ENCODE data around the gene ARL4D. TPM values are rescaled to one million over a fixed set of nuclear protein-coding genes. Genes with fewer than 3 reads are reported as not detected.
"Not testable (repeated sequence)": the region's sequence is repeated elsewhere in the genome, so short reads cannot be mapped to it uniquely, and the experiment has no call there.

The ARL4D gene
- total and polyA plus RNA-seq, 8 donors, result 1.2 to 3.9 (median 1.8) TPM

DNA sequence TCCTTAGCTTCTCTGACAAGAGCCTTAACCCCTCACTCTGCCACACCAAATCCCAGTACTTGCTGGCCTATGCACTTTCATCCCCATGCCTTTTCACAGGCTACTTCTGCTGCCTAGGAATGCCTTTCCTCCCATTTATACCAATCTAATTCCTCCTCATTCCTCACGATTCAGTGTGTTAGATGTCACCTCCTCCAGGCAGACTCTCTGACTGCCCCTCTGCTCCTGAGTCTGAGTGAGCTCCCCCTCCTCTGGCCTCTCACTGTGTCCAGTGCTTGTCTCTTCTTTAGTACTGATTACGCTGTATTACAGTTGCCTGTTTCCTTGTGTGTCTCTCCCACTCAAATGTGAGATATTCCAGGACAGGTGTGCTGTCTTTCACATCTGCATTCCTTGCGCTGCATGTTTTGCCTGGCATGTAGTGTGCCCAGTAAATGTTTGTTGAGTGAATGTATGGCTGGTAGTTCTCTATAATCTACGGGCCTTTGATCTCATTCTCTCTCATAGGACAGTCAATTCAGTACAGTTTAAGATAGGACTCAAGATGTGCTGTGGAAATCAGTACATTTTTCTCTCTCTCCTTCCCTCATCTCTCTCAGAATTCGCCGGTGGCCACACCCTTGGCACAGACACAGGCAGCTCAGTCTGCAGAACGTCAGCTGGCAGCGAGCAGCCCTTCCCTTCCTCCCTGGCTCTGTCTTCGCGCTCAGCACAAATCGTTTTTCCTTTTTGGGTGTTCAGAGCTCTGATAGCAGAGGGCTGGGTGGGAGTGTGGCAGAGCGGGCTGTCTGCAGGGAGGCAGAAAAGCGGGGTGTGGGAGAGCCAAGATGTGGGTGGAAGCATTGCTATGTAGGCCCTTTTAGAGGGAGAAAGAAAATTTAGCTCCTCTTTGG lies 18.5 kb downstream of the ARL4D start:
- H3K36me3 ChIP-seq, result no peaks in the 10 kb centered on the region
- H3K4me1 ChIP-seq, result no peaks in the 10 kb centered on the region
- 50 to 54% methylated on average over 13 of the region's 13 CpGs for WGBS, 2 donors
- intact Hi-C loops (cut with DNase I), result no loop called here
- H3K27ac ChIP-seq, result no peak overlapping the region
- no peak overlapping the region for H3K4me3 ChIP-seq
- DNase-seq (no peak), ATAC-seq (peak in 2 of 4 donors; percentile 51 to 52), FAIRE-seq (no peak)
- TF ChIP-seq, protein P1, sequence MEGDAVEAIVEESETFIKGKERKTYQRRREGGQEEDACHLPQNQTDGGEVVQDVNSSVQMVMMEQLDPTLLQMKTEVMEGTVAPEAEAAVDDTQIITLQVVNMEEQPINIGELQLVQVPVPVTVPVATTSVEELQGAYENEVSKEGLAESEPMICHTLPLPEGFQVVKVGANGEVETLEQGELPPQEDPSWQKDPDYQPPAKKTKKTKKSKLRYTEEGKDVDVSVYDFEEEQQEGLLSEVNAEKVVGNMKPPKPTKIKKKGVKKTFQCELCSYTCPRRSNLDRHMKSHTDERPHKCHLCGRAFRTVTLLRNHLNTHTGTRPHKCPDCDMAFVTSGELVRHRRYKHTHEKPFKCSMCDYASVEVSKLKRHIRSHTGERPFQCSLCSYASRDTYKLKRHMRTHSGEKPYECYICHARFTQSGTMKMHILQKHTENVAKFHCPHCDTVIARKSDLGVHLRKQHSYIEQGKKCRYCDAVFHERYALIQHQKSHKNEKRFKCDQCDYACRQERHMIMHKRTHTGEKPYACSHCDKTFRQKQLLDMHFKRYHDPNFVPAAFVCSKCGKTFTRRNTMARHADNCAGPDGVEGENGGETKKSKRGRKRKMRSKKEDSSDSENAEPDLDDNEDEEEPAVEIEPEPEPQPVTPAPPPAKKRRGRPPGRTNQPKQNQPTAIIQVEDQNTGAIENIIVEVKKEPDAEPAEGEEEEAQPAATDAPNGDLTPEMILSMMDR (IDR thresholded peaks at IDR 0.05), result no peak
- H3K9me3 ChIP-seq, result no peaks in the 10 kb centered on the region
- no peaks in the 10 kb centered on the region for H3K27me3 ChIP-seq

DNA sequence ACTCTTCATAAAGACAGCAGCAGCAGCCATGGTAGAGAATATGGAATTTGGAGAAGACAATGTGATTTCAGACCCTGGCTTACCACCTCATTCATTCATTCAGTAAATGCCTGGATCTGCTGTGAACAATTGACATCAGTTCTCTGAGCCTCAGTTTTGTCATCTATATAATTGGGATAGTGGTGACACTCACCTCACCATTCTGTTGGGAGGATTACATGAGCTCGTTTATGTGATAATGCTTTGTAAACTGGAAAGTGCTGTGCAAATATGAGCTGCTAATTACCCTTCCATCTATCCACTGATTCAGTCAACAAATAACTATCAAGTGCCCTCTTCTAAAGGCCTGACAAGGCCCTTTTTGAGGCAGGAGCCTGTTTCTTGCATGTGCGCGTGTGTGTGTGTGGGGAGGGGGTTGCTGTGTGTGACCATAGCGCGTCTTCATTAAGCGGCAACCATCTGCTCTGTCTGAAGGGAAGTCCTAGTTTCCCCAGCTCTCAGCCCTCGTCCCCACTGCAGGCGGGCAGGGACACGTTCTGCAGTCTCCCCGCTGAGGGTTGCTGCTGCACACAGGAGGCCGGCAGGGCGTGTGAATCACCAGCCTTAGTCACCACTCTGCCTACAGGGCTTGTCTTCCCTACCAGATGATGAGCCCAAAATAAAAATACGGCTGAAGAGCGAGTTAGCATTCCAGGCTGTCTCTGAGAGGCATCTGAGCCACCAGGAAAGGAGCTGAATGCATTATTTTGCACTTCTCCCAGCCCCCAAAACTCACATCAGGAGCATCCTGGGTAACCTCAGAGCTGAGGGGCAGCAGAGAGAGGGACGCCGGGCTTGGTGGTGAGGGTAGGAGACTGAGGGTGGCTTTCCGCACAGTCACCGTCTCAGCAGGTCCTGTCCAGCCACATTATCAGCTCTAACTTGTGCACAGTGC lies 19.9 kb downstream of the ARL4D start:
- FAIRE-seq (no peak), ATAC-seq (peak in 3 of 4 donors; percentile 40 to 90 (median 68)), DNase-seq (peak in 1 of 6 donors; percentile 8)
- 66 to 67% methylated on average over 18 of the region's 18 CpGs for WGBS, 2 donors
- H3K4me1 ChIP-seq, result no peaks in the 10 kb centered on the region
- H3K27me3 ChIP-seq, result no peaks in the 10 kb centered on the region
- no peaks in the 10 kb centered on the region for H3K36me3 ChIP-seq
- H3K4me3 ChIP-seq, result no peak overlapping the region
- H3K27ac ChIP-seq, result no peak overlapping the region
- intact Hi-C loops (cut with DNase I), result no loop called here
- H3K9me3 ChIP-seq, result no peaks in the 10 kb centered on the region
- TF ChIP-seq, protein P1 (IDR thresholded peaks at IDR 0.05), result no peak

DNA sequence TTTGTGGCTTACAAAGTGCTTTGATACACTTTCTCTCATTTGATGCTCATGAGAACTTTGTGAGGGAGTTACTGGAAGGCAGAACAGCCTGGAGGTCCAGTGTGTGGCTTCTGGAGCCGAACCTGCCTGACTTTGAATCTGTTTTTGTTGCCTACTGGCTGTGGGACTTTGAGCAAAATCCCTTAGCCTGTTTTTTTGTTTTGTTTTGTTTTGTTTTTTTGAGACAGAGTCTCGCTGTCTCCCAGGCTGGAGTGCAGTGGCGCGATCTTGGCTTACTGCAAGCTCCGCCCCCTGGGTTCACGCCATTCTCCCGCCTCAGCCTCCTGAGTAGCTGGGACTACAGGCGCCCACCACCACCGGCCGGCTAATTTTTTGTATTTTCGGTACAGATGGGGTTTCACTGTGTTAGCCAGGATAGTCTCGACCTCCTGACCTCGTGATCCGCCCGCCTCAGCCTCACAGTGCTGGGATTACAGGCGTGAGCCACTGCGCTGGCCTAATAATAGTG lies 20.6 kb downstream of the ARL4D start:
- H3K36me3 ChIP-seq; ATAC-seq; H3K9me3 ChIP-seq; DNase-seq; FAIRE-seq; H3K27me3 ChIP-seq; H3K27ac ChIP-seq; intact Hi-C loops (cut with DNase I); H3K4me1 ChIP-seq; H3K4me3 ChIP-seq: not testable (repeated sequence)
- WGBS, 2 donors, result 89 to 90% methylated on average over 17 of the region's 17 CpGs

DNA sequence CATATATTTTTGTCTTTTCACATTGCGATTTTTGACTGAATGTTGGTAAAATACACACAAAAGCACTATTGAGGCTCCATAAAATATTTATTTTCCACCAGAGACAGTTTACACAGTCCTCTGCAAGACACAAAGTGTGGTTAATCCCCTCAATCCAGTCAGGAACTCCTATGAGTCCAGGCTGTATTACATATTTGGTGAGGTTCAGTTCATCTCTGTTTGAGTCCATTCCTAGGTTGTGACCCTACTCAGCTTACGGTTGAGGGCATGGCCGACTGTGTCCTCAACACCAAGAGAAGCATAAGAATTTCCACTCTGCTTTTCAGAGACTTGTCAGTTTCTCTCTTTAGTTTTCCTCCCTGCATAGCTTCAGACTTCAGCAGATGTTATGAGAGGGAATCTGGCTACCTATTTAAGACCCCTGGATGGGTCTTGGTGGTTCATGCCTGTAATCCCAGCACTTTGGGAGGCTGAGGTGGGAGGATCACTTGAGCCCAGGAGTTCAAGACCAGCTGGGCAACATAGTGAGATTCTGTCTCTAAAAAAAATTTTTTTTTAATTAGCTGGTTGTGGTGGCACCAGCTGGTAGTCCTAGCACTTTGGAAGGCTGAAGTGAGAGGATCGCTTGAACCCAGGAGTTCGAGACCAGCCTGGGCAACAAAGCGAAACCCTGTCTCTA lies 25.1 kb downstream of the ARL4D start:
- WGBS, 2 donors, result 64 to 76% methylated on average over 6 of the region's 6 CpGs
- no peaks in the 10 kb centered on the region for H3K36me3 ChIP-seq

More for the DNA sequence above, 25.1 kb downstream of the ARL4D start:
- H3K27ac ChIP-seq, result no peak overlapping the region
- no peaks in the 10 kb centered on the region for H3K9me3 ChIP-seq
- ATAC-seq, result no peak
- TF ChIP-seq, protein P1 (IDR thresholded peaks at IDR 0.05), result no peak
- DNase-seq, result no peak
- no peaks in the 10 kb centered on the region for H3K4me1 ChIP-seq
- no peaks in the 10 kb centered on the region for H3K27me3 ChIP-seq
- intact Hi-C loops (cut with DNase I), result no loop called here
- H3K4me3 ChIP-seq, result no peak overlapping the region
- FAIRE-seq, result no peak

Data from pancreas (tissue), 10 donors.